GM18951 (cell line): ENCODE data around the gene CHMP4B.
"Not testable (repeated sequence)": the region's sequence is repeated elsewhere in the genome, so short reads cannot be mapped to it uniquely, and the experiment has no call there.

Experiments used
- POLR2A ChIP-seq: IDR thresholded peaks from 4 replicates; pipeline ENCODE4 v1.6.1; 2011; ENCODE audit warnings: mild to moderate bottlenecking; ENCODE audit not compliant: insufficient read length, insufficient read depth; ENCODE audit errors: extremely low read depth
- in situ Hi-C: fragments of 300-500 bp; cut with MboI; formaldehyde crosslinking; loops from one replicate; pipeline ENCODE4 v1.12.0; 2022; ENCODE audit warnings: low sequenced_read_pairs, mixed read lengths, inconsistent platforms; ENCODE audit not compliant: unreplicated experiment

Gene CHMP4B

DNA sequence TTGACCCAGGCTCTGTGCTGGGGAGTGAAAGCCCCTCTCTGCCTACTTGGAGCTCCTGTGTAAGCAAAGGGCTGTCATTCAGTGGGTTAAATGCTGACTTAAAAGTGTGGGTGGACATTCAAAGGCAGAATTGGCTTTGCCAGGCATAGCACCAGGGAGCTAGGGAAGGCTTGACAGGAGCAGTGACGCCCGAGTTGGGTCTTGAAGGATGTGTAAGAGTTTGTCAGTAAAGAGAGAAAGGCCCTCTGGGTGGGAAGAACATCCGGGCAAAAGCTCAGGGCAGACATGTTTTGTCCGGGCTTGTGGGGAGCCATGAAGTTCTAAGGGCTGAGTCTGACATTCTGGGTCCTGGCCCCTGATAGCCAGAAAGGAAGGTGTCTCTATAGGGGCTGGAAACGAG lies 27.9 kb upstream of the CHMP4B start:
- in situ Hi-C loops, result no loop called here
- TF ChIP-seq POLR2A, result no peak

DNA sequence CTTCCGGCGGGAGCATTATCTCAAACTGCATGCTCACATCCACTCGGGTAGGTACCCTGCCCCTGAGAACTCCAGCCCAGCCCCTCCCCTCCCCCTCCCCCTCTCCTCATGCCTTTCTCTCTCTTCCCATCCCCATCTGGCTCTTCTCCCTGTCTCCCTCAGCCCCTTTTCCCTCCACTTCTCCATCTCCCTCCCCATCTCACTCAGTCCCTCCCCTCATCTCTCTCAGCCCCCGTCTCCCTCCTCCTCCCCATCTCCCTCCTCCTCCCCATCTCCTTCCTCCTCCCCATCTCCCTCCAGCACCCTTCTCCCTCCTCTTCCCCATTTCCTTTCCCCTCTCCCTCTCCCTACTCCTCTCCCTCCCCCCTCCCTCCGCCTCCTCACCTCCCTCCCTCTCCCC lies 27.3 kb upstream of the CHMP4B start:
- in situ Hi-C loops, result no loop called here
- no peak for TF ChIP-seq POLR2A

DNA sequence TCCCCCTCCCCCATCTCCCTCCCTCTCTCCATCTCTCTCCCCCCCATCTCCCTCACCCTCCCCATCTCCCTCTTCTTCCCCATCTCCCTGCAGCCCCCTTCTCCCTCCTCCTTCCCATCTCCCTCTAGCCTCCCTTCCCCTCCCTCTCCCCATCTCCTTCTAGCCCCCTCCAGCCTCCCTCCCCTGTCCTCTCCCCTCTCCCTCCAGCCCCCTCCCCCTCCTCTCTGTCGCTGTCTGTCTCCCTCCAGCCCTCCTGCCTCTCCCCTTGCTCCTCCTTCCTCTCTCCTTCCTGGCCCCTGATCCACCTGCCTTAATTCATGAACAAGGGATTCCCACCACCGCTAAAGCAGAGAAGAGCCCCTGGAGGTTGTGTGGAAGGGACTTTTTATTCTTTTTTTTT lies 26.9 kb upstream of the CHMP4B start:
- in situ Hi-C loops, result no loop called here
- TF ChIP-seq POLR2A, result no peak

DNA sequence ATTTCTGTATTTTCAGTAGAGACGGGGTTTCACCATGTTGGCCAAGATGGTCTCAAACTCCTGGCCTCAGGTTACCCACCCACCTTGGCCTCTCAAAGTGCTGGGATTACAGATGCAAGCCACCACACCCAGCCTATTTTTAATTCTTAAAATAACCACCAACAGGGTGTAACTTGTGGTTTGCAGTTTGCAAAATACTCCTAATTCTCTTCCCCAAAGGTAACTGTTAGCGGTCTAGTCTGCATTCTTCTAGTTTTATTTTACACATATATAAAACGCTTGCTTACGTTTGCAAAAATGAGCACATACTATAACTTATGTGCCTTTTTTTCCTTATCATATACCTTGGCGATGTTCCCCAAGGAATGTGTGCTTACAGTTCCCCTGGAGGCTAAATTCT lies 25.6 kb upstream of the CHMP4B start:
- in situ Hi-C loops, result no loop called here
- no peak for TF ChIP-seq POLR2A

DNA sequence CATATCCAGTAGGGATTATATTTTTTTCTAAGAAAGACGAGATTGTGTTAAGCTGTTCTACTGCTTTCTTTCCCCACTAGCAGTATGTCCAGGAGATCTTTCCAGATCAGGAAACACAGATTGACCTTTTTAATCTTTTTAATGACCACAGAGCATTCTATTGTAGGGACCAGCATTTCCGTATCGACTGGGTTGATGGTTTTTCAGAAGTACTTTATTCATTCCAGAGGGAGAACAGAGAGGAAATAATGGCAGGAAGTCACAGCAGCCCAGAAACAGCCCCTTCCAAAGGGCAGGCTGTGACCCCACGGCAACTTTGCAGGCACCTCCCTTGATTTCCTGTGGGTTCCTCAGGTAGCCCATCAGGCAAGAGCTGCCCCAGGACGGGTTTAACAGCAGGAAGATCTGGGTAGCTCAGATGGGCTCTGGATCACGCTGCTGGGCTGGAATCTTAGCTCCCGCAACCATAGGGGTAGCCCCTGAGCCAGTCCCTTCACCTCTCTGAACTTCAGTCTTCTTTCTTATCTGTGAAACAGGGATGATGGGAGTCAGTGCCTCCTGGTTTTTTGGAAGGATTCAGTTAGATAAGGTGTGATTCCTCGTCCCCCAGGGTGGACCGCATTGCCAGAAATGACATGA lies 23.8 kb upstream of the CHMP4B start:
- TF ChIP-seq POLR2A, result no peak
- in situ Hi-C loops, result no loop called here

DNA sequence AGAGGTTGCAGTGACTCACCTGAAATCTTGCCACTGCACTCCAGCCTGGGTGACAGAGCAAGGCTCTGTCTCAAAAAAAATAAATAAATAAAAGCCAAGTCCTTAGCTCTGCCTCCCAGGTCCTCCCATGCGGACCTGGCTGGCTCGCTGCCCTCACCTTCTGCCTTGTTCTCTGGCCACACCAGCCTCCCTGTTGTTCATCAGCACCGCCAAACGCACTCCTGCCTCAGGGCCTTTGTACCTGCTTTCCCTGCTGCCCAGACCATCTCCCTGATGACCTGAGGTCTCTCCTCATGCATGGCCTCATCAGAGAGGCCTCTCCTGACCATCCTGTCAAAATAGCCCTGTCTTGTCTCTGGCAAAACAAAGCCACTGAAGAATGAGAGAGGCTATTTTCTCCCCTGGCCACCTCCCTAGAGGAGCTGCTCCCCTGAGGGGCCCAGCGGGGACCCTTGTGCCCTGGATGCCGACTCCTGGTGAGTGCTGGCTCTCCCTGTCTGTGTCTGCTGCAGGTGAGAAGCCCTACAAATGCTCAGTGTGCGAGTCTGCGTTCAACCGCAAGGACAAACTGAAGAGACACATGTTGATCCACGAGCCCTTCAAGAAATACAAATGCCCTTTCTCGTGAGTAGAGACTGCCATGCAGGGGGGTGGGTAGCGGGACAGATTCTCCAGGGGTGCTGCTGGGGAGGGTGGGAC lies 22.6 kb upstream of the CHMP4B start:
- in situ Hi-C loops, result no loop called here
- no peak for TF ChIP-seq POLR2A

DNA sequence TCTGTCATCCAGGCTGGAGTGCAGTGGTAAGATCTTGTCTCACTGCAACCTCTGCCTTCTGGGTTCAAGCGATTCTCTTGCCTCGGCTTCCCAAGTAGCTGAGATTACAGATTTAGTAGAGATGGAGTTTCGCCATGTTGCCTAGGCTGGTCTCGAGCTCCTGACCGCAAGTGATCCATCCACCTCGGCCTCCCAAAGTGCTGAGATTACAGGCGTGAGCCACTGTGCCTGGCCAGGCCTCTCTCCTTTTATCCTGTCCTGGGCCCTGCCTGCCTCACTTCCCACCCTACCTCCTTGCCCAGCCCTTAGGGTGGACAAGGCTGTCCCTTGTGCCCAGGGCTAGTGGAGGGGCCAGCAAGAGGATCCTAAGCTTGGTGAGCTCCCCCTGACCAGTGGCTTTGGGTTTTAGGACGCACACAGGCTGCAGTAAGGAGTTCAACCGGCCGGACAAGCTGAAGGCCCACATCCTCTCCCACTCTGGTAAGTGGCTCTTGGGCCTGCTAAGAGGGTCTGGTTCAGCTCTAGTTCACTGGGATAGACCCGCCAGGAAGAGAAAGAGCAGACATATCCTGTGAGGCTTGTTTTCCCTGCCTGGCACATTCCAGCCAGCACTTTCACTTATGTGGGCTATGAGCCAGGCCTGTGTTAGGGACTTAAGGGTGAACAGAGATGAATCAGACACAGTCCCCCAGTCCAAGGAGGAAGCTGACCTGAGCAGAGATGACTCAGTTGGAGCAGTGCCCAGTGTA lies 21.9 kb upstream of the CHMP4B start:
- in situ Hi-C loops, result no loop called here
- TF ChIP-seq POLR2A, result no peak

DNA sequence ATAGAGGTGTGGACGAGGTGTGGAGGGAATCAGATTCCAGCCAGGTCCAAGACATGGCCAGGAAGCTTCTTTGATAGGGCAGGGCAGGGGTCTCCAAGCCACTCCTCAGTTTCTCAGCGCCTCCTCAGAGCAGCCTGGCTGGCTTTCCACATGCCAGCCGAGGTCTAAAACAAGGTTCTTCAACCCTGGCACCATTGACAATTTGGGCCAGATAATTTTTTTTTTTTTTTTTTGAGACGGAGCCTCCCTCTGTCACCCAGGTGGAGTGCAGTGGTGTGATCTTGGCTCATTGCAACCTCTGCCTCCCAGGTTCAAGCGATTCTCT lies 21.3 kb upstream of the CHMP4B start:
- in situ Hi-C loops, result no loop called here

DNA sequence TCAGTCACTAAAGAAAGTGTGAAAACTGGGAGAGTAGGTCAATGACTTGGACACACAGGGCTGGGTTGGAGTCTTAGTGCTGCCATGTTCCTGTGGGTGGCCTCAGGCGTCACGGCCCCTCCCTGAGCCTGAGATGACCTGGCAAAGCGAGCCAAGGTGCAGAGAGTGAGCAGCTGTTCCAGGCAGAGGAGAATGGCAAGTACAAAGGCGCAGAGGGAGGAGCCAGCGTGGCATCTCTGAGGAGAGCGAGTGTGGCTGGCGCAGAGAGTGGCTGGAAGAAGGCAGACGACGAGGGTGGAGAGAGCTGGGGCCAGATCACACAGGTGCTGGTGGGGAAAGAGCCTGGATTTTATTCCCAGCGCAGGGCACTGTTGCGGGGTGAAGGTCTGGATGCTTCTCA lies 20.6 kb upstream of the CHMP4B start:
- TF ChIP-seq POLR2A, result no peak
- in situ Hi-C loops, result no loop called here

More for the DNA sequence above, 21.3 kb upstream of the CHMP4B start:
- no peak for TF ChIP-seq POLR2A

DNA sequence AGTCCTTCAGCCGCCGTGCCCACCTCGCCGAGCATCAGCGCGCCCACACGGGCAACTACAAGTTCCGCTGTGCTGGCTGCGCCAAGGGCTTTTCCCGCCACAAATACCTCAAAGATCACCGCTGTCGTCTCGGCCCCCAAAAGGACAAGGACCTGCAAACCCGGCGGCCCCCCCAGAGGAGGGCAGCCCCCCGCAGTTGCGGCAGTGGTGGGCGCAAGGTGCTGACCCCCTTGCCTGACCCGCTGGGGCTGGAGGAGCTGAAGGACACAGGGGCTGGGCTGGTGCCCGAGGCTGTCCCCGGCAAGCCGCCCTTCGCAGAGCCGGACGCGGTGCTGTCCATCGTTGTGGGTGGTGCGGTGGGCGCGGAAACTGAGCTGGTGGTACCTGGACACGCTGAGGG lies 20.1 kb upstream of the CHMP4B start:
- in situ Hi-C loops, result no loop called here
- TF ChIP-seq POLR2A, result no peak

DNA sequence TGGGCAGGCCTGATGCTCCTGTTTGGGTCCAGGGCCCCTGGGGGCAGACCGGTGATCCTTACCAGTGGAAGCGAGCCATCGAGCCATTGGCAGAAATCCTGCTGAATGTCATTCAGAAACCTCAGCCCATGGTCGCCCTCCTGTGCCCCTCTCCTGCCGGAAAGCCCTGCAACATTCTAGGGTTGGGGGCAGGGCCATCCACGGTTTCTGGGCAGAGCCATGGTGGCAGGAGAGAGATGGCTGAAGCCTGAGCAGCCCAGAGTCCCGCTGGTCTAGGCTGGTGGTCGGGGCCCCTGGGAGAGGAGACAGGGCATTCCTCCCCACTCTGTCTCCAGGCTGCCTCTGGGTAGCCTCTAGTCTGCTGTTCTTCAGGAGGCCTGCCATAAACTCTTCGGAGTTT lies 19.6 kb upstream of the CHMP4B start:
- in situ Hi-C loops, result no loop called here
- no peak for TF ChIP-seq POLR2A

DNA sequence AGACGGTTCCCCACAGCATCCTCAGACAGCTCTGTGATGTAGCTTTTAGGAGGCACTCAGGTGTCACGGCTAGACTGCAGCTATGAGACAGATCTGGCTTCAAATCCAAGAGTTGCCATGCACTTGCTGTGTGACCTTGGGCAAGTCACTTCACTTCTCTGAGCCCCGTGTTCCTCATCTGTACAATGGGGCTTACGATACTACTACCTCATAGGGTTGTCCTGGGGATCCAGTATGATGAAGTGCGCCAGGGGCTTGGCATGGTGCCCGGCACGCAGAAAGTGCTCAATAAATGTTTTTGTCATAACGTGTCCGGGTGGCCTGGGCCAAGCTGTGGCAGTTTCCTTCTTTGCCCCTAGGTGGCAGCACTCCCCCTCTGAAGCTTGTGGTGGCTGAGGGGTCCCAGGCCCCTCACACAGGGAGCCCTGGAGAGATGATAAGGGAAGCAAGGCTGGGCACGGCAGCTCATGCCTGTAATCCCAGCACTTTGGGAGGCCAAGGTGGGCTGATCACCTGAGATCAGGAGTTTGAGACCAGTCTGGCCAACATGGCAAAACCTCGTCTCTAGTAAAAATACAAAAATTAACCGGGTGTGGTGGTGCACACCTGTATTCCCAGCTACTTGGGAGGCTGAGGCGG lies 19.1 kb upstream of the CHMP4B start:
- in situ Hi-C loops, result no loop called here
- TF ChIP-seq POLR2A, result no peak

DNA sequence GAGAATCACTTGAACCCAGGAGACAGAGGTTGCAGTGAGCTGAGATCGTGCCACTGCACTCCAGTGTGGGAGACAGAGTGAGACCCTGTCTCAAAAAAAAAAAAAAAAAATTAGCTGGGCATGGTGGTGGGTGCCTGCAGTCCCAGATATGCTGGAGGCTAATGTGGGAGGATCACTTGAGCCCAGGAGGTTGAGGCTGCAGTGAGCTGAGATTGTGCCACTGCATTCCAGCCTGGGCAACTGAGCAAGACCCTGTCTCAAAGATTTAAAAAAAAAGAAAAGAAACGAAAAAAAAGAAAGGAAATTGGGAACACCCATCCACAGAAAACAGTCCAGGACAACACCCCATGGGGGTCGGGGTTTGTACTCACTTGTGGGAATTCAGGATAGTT lies 18.6 kb upstream of the CHMP4B start:
- in situ Hi-C loops, result not testable (repeated sequence)
